SK-N-SH (cell line): ENCODE results near the gene CNTNAP5. TPM values are rescaled to one million over a fixed set of nuclear protein-coding genes. Genes with fewer than 3 reads are reported as not detected.

Experiments used
- CTCF ChIA-PET: fragments of 300-600, 350-600 bp; formaldehyde crosslinking; extraction: SDS; loops from one replicate; lab custom pipeline; 2021; lab: Yijun Ruan, JAX
- POLR2A ChIA-PET: fragments of 350-600 bp; sonication (Branson Sonifier 250); formaldehyde crosslinking; extraction: SDS; loops from one replicate; lab custom pipeline; 2020; ENCODE audit warnings: antibody characterized with exemption, inconsistent platforms; lab: Yijun Ruan, JAX
- DNase-seq: peaks from one replicate; pipeline ENCODE4 v3.0.0; 2012
- H2AFZ ChIP-seq: fragments of 200-600 bp; sonication (generic); 2 replicates; pipeline ENCODE4 v1.8.1; 2016; ENCODE audit warnings: antibody characterized with exemption, mild to moderate bottlenecking, low read depth
- H3F3A ChIP-seq: fragments of 200-600 bp; sonication (generic); replicated peaks from 2 replicates; pipeline ENCODE3; 2016; ENCODE audit warnings: antibody characterized with exemption, mild to moderate bottlenecking; ENCODE audit not compliant: insufficient read depth
- H3K27ac ChIP-seq, 2 experiments: fragments of 200-500 bp in 1 of 2; fragments of 200-600 bp in 1 of 2; sonication (Bioruptor generic) in 1 of 2; sonication (generic), shearing (Covaris generic) in 1 of 2; 2 replicates each; pipeline versions ENCODE4 v1.5.1 to v1.6.1; 2014 to 2016; ENCODE audit warnings: low read depth in 2 of 2, inconsistent platforms in 1 of 2, low read length in 1 of 2, mild to moderate bottlenecking in 1 of 2, mixed read lengths in 1 of 2
- H3K27me3 ChIP-seq: fragments of 200-600 bp; sonication (generic), shearing (Covaris generic); 2 replicates; pipeline ENCODE4 v1.6.1; 2016; ENCODE audit warnings: mixed run types; ENCODE audit not compliant: insufficient read depth
- H3K36me3 ChIP-seq, 2 experiments: fragments of 200-500 bp in 1 of 2; fragments of 200-600 bp in 1 of 2; sonication (Bioruptor generic) in 1 of 2; sonication (generic) in 1 of 2; replicated peaks in 1 of 2; 2 replicates each; pipeline versions ENCODE3 to v1.5.1; 2014 to 2016; ENCODE audit warnings: low read length in 1 of 2, mild to moderate bottlenecking in 1 of 2; ENCODE audit not compliant: insufficient read depth in 2 of 2, control insufficient read depth in 1 of 2
- H3K4me1 ChIP-seq, 2 experiments: fragments of 200-500 bp in 1 of 2; fragments of 200-600 bp in 1 of 2; sonication (Bioruptor generic) in 1 of 2; sonication (generic), shearing (Covaris generic) in 1 of 2; 2 replicates each; pipeline versions ENCODE4 v1.5.1 to v1.6.1; 2014 to 2016; ENCODE audit warnings: low read depth in 1 of 2, low read length in 1 of 2, mixed run types in 1 of 2; ENCODE audit not compliant: insufficient read depth in 2 of 2, control insufficient read depth in 1 of 2
- H3K4me2 ChIP-seq: fragments of 200-600 bp; sonication (generic), shearing (Covaris generic); 2 replicates; pipeline ENCODE4 v1.6.1; 2017; ENCODE audit warnings: mixed run types
- H3K4me3 ChIP-seq, 2 experiments: fragments of 200-500 bp in 1 of 2; fragments of 200-600 bp in 1 of 2; sonication (Bioruptor generic) in 1 of 2; sonication (generic), shearing (Covaris generic) in 1 of 2; 2 replicates each; pipeline versions ENCODE4 v1.5.1 to v1.8.1; 2014 to 2016; ENCODE audit warnings: low read depth in 2 of 2, inconsistent platforms in 1 of 2, low read length in 1 of 2, mild to moderate bottlenecking in 1 of 2, mixed read lengths in 1 of 2, moderate library complexity in 1 of 2
- H3K79me2 ChIP-seq: fragments of 200-600 bp; sonication (generic); 2 replicates; pipeline ENCODE4 v1.8.1; 2017; ENCODE audit warnings: mild to moderate bottlenecking; ENCODE audit not compliant: insufficient read depth
- H3K9ac ChIP-seq: fragments of 200-600 bp; sonication (generic); 2 replicates; pipeline ENCODE4 v1.6.1; 2017; ENCODE audit warnings: mixed run types
- H3K9me2 ChIP-seq: fragments of 200-600 bp; sonication (generic); 2 replicates; pipeline ENCODE4 v1.6.1; 2017; ENCODE audit warnings: mixed run types
- H3K9me3 ChIP-seq: fragments of 200-600 bp; sonication (generic); 2 replicates; pipeline ENCODE4 v1.6.1; 2017; ENCODE audit warnings: mixed run types, mild to moderate bottlenecking, moderate library complexity
- H4K20me1 ChIP-seq: fragments of 200-600 bp; sonication (generic); 2 replicates; pipeline ENCODE4 v1.6.1; 2017; ENCODE audit warnings: mild to moderate bottlenecking, mixed run types; ENCODE audit not compliant: insufficient read depth
- CHD2 ChIP-seq: fragments of 150-350 bp; IDR thresholded peaks from 2 replicates; pipeline ENCODE4 v1.6.1; 2018; ENCODE audit warnings: low read length; ENCODE audit not compliant: partially characterized antibody
- ELF1 ChIP-seq: IDR thresholded peaks from 2 replicates; pipeline ENCODE4 v1.4.0; 2012
- EP300 ChIP-seq, 2 experiments: IDR thresholded peaks; 2 replicates each; pipeline versions ENCODE4 v1.4.0 to v1.6.1; 2012; ENCODE audit warnings: borderline replicate concordance in 1 of 2, low read depth in 1 of 2, low read length in 1 of 2
- EZH2phosphoT487 ChIP-seq: fragments of 200-600 bp; sonication (generic); IDR thresholded peaks from 2 replicates; pipeline ENCODE4 v1.6.1; 2017; ENCODE audit warnings: low read depth, mixed run types, mild to moderate bottlenecking, antibody characterized with exemption, moderate library complexity, borderline replicate concordance
- FOXJ3 ChIP-seq: sonication (generic); formaldehyde crosslinking; IDR thresholded peaks from 2 replicates; pipeline ENCODE4 v1.5.1; 2020; ENCODE audit warnings: mild to moderate bottlenecking, missing genetic modification reagents
- FOXM1 ChIP-seq: IDR thresholded peaks from 2 replicates; pipeline ENCODE4 v1.4.0; 2012; ENCODE audit warnings: low read depth, mild to moderate bottlenecking
- GATA2 ChIP-seq: sonication (generic); formaldehyde crosslinking; IDR thresholded peaks from 2 replicates; pipeline ENCODE4 v1.5.0; 2020; ENCODE audit warnings: mild to moderate bottlenecking, missing genetic modification reagents
- MXI1 ChIP-seq: IDR thresholded peaks from 2 replicates; pipeline ENCODE4 v1.6.1; 2012; ENCODE audit warnings: mild to moderate bottlenecking, low read depth, low read length, improper control_type of control experiment
- NRF1 ChIP-seq: IDR thresholded peaks from 2 replicates; pipeline ENCODE4 v1.6.1; 2012; ENCODE audit warnings: low read depth, mild to moderate bottlenecking, low read length
- PBX3 ChIP-seq: IDR thresholded peaks from 2 replicates; pipeline ENCODE4; 2012
- RAD21 ChIP-seq: IDR thresholded peaks from 2 replicates; pipeline ENCODE4 v1.6.1; 2012; ENCODE audit warnings: mild to moderate bottlenecking, low read length
- REST ChIP-seq: IDR thresholded peaks from 2 replicates; pipeline ENCODE4 v1.6.1; 2012; ENCODE audit warnings: mild to moderate bottlenecking, low read depth, low read length, moderate library complexity
- RFX5 ChIP-seq: IDR thresholded peaks from 2 replicates; pipeline ENCODE4 v1.6.1; 2012; ENCODE audit warnings: mild to moderate bottlenecking, improper control_type of control experiment, low read length
- TAF1 ChIP-seq: IDR thresholded peaks from 2 replicates; pipeline ENCODE4 v1.6.1; 2012; ENCODE audit warnings: low read depth, mild to moderate bottlenecking, low read length, moderate library complexity, borderline replicate concordance
- TCF12 ChIP-seq: IDR thresholded peaks from 2 replicates; pipeline ENCODE4 v1.4.0; 2012
- TEAD4 ChIP-seq: IDR thresholded peaks from 2 replicates; pipeline ENCODE4 v1.4.0; 2012; ENCODE audit warnings: mild to moderate bottlenecking, borderline replicate concordance; ENCODE audit not compliant: insufficient read depth
- USF2 ChIP-seq: fragments of 150-350 bp; IDR thresholded peaks from 2 replicates; pipeline ENCODE4 v1.6.1; 2017; ENCODE audit warnings: antibody characterized with exemption, low read length, low read depth, borderline replicate concordance
- YY1 ChIP-seq: IDR thresholded peaks from 2 replicates; pipeline ENCODE4 v1.4.0; 2012; ENCODE audit warnings: low read depth, mild to moderate bottlenecking
- ZBTB33 ChIP-seq: IDR thresholded peaks from 2 replicates; pipeline ENCODE4 v1.4.0; 2012; ENCODE audit warnings: low read depth, borderline replicate concordance
- WGBS: methylation state at CpG from one replicate; pipeline ENCODE4 v1.1.6; 2017; ENCODE audit warnings: low lambda C conversion rate; 5-methylcytosine and 5-hydroxymethylcytosine counted together
- polyA plus RNA-seq, 3 experiments: library from polyadenylated mRNA; depleted of rRNA; stranded (reverse); fragments of >200 nt; gene quantifications; 2 replicates each; pipeline ENCODE4 v1.2.3, GENCODE V29; 2012

Gene CNTNAP5
- polyA plus RNA-seq, 1 of the 3 experiments (the other 2 are of a cell fraction) = 0.08 TPM

GRCh38 chr2:124335058-124335457, 310.0 kb downstream of the CNTNAP5 start:
- no peak overlapping the region for H3K27ac ChIP-seq
- H3K9ac ChIP-seq = no peak overlapping the region
- POLR2A ChIA-PET = no interaction called here
- no peaks in the 10 kb centered on the region for H3K9me3 ChIP-seq
- no peaks in the 10 kb centered on the region for H3K9me2 ChIP-seq
- no peaks in the 10 kb centered on the region for H3K79me2 ChIP-seq
- no peak for TF ChIP-seq ELF1
- TF ChIP-seq NRF1 = no peak
- TF ChIP-seq GATA2 (CRISPR knock-in tag) = no peak
- TF ChIP-seq ZBTB33 = no peak
- no peak for TF ChIP-seq MXI1
- TF ChIP-seq CHD2 = no peak
- TF ChIP-seq FOXM1 = no peak
- TF ChIP-seq EP300 (IDR thresholded peaks at IDR 0.05; ENCODE audit: borderline replicate concordance in 1 of 2, low read depth in 1 of 2, low read length in 1 of 2) = no peak
- no peak for TF ChIP-seq REST
- no peak for TF ChIP-seq EZH2phosphoT487
- H2AFZ ChIP-seq = no peak overlapping the region
- CTCF ChIA-PET = no interaction called here
- no peaks in the 10 kb centered on the region for H3K36me3 ChIP-seq
- no peak overlapping the region for H3K4me3 ChIP-seq
- DNase-seq = no peak
- H3K27me3 ChIP-seq = no peaks in the 10 kb centered on the region
- no peak overlapping the region for H3K4me2 ChIP-seq
- no peaks in the 10 kb centered on the region for H4K20me1 ChIP-seq
- 19% methylated on average over 2 of the region's 2 CpGs for WGBS
- no peaks in the 10 kb centered on the region for H3K4me1 ChIP-seq
- no peaks in the 10 kb centered on the region for H3F3A ChIP-seq

GRCh38 chr2:124339709-124340108, 314.6 kb downstream of the CNTNAP5 start:
- no peak overlapping the region for H3K9ac ChIP-seq
- POLR2A ChIA-PET = no interaction called here
- no peaks in the 10 kb centered on the region for H3K36me3 ChIP-seq
- H3K27me3 ChIP-seq = no peaks in the 10 kb centered on the region
- no peak overlapping the region for H3K4me2 ChIP-seq
- WGBS = 12% methylated on average over 2 of the region's 2 CpGs
- H4K20me1 ChIP-seq = no peaks in the 10 kb centered on the region
- no peak overlapping the region for H3K27ac ChIP-seq
- no peaks in the 10 kb centered on the region for H3K79me2 ChIP-seq
- no peak for DNase-seq
- H2AFZ ChIP-seq = no peak overlapping the region
- no peak overlapping the region for H3K4me3 ChIP-seq
- H3K9me3 ChIP-seq = 0 out of 2 replicates have a peak, but pooled peaks cover 10% of the 10 kb centered on the region
- CTCF ChIA-PET = no interaction called here
- H3K4me1 ChIP-seq = no peaks in the 10 kb centered on the region
- H3K9me2 ChIP-seq = no peaks in the 10 kb centered on the region
- H3F3A ChIP-seq = no peaks in the 10 kb centered on the region
- TF ChIP-seq RAD21 = no peak
- no peak for TF ChIP-seq YY1
- no peak for TF ChIP-seq TEAD4
- no peak for TF ChIP-seq PBX3
- no peak for TF ChIP-seq NRF1
- no peak for TF ChIP-seq EZH2phosphoT487
- no peak for TF ChIP-seq RFX5
- no peak for TF ChIP-seq MXI1
- TF ChIP-seq TCF12 = no peak
- TF ChIP-seq GATA2 (CRISPR knock-in tag) = no peak
- TF ChIP-seq ELF1 = no peak
- TF ChIP-seq USF2 = no peak
- no peak for TF ChIP-seq CHD2
- no peak for TF ChIP-seq FOXJ3
- TF ChIP-seq ZBTB33 = no peak
- TF ChIP-seq TAF1 = no peak
